Uterus (tissue), 2 donors: ENCODE results near the gene RAB33B.

ENCODE experiments used
- POLR2A ChIP-seq, 2 donors: fragments of 450-650 bp; IDR thresholded peaks; one replicate each; pipeline ENCODE4 v1.6.1; 2016; ENCODE audit warnings: antibody characterized with exemption in 2 of 2, mild to moderate bottlenecking in 1 of 2, moderate library complexity in 1 of 2
- TF ChIP-seq, protein P1 (sequence below), 4 experiments: fragments of 200-600 bp in 2 of 4; fragments of 450-650 bp in 2 of 4; sonication (generic) in 2 of 4; IDR thresholded peaks; one replicate each; pipeline ENCODE4 v1.5.1; 2016 to 2019; ENCODE audit warnings: antibody characterized with exemption in 4 of 4, mild to moderate bottlenecking in 2 of 4, moderate library complexity in 1 of 4

DNA sequence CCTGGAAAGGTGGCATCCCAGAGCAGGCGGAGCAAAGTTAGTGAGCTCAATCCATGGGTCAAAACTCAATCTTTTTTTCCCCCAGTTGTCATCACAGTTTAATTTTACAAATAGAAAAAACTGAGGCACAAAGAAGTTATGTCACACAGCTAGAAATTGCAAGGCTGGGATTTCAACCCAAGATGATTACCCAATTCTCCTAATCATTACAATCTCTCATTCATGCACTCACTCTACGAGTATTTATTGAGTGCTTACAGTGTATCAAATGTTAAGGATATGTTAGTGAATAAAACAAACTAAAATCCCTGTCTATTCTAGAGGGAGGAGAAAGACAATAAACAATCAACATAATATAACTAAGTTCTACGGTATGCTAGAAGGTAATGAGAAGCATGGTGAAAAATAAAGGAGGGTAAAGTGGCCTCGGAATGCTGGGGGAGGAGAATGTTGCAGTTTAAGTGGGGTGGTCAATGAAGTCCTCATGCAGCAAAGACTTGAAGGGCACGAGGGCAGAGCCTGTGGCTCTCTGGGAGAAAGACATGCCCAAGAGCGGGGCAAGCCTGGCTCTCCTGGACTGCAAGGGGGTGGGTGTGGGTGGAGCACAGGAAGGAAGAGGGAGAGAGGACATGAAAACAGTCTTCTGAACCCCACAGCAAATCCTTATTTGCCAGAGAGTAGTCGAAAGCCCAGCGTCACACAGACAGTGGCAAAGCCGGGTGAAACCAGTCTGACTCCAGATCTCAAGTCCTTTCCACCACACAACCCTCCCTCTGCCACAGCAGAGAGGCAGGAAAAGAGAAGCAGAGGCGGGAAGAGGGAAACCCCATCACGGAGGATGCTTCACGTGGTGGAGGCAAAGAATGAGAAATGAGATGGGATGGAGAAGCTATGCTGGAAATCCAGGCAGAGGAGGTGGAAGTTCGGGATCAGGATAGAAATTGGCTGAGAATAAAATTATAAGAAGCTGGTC, 48.3 kb downstream of the RAB33B start:
- TF ChIP-seq POLR2A (IDR thresholded peaks at IDR 0.05), result no peak
- TF ChIP-seq, protein P1, sequence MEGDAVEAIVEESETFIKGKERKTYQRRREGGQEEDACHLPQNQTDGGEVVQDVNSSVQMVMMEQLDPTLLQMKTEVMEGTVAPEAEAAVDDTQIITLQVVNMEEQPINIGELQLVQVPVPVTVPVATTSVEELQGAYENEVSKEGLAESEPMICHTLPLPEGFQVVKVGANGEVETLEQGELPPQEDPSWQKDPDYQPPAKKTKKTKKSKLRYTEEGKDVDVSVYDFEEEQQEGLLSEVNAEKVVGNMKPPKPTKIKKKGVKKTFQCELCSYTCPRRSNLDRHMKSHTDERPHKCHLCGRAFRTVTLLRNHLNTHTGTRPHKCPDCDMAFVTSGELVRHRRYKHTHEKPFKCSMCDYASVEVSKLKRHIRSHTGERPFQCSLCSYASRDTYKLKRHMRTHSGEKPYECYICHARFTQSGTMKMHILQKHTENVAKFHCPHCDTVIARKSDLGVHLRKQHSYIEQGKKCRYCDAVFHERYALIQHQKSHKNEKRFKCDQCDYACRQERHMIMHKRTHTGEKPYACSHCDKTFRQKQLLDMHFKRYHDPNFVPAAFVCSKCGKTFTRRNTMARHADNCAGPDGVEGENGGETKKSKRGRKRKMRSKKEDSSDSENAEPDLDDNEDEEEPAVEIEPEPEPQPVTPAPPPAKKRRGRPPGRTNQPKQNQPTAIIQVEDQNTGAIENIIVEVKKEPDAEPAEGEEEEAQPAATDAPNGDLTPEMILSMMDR (IDR thresholded peaks at IDR 0.05), result no peak
